Esophagus squamous epithelium (tissue), 4 donors: ENCODE measurements around the gene USP27X.

ENCODE experiments used
- POLR2A ChIP-seq, 4 donors: fragments of 450-650 bp; IDR thresholded peaks; one replicate each; pipeline ENCODE4 v1.6.1; 2017; ENCODE audit warnings: antibody characterized with exemption in 4 of 4, mild to moderate bottlenecking in 4 of 4, moderate library complexity in 3 of 4
- TF ChIP-seq, protein P1 (sequence below), 6 experiments: fragments of 450-650 bp in 4 of 6; fragments of 200-600 bp in 2 of 6; sonication (generic) in 2 of 6; IDR thresholded peaks; one replicate each; pipeline ENCODE4 v1.5.1; 2016 to 2019; ENCODE audit warnings: antibody characterized with exemption in 6 of 6, mild to moderate bottlenecking in 4 of 6, moderate library complexity in 4 of 6

- TF ChIP-seq, protein P1, sequence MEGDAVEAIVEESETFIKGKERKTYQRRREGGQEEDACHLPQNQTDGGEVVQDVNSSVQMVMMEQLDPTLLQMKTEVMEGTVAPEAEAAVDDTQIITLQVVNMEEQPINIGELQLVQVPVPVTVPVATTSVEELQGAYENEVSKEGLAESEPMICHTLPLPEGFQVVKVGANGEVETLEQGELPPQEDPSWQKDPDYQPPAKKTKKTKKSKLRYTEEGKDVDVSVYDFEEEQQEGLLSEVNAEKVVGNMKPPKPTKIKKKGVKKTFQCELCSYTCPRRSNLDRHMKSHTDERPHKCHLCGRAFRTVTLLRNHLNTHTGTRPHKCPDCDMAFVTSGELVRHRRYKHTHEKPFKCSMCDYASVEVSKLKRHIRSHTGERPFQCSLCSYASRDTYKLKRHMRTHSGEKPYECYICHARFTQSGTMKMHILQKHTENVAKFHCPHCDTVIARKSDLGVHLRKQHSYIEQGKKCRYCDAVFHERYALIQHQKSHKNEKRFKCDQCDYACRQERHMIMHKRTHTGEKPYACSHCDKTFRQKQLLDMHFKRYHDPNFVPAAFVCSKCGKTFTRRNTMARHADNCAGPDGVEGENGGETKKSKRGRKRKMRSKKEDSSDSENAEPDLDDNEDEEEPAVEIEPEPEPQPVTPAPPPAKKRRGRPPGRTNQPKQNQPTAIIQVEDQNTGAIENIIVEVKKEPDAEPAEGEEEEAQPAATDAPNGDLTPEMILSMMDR (IDR thresholded peaks at IDR 0.05), result no peak
- no peak for TF ChIP-seq POLR2A (IDR thresholded peaks at IDR 0.05)
Measured at GRCh38 chrX:49845701-49846403, 33.4 kb upstream of the USP27X start.
